Measurements from ENCODE around the gene PVALB.

- TF ChIP-seq CTCF (tag by site-specific recombination; IDR thresholded peaks at IDR 0.05) (no peak), ELK4 (IDR thresholded peaks at IDR 0.05; ENCODE audit: borderline replicate concordance, low read depth, low read length) (no peak), ZNF335 (tag by site-specific recombination; conservative IDR thresholded peaks at IDR 0.05) (no peak), BCL6B (tag by site-specific recombination; IDR thresholded peaks at IDR 0.05) (no peak), ZBTB44 (tag by site-specific recombination; IDR thresholded peaks at IDR 0.05) (no peak), ZNF423 (tag by site-specific recombination; IDR thresholded peaks at IDR 0.05) (no peak), ZFP37 (tag by site-specific recombination; IDR thresholded peaks at IDR 0.05) (no peak), ZNF121 (tag by site-specific recombination; IDR thresholded peaks at IDR 0.05) (no peak), ZBTB7A (tag by site-specific recombination; IDR thresholded peaks at IDR 0.05; ENCODE audit: low read depth) (no peak), ZNF302 (tag by site-specific recombination; IDR thresholded peaks at IDR 0.05; ENCODE audit: low read depth) (no peak), MEIS1 (CRISPR knock-in tag; IDR thresholded peaks at IDR 0.05; ENCODE audit: borderline replicate concordance) (no peak), ZNF354C (tag by site-specific recombination; IDR thresholded peaks at IDR 0.05; ENCODE audit: borderline replicate concordance, low read depth) (no peak), ZNF274 (IDR thresholded peaks at IDR 0.05; ENCODE audit: low read length) (no peak), ZNF274 (tag by site-specific recombination; IDR thresholded peaks at IDR 0.05; ENCODE audit: borderline replicate concordance) (no peak)
Observed at GRCh38 chr22:36758792-36759271, 58.0 kb downstream of the PVALB start.

Measured in HEK293 (cell line).